HFFc6 (cell line): ENCODE data around the gene NECTIN4. TPM values are rescaled to one million over a fixed set of nuclear protein-coding genes. Genes with fewer than 3 reads are reported as not detected.

Source experiments
- DNase-seq: peaks from one replicate; pipeline ENCODE4 v3.0.0-alpha.2; 2018
- H3K27ac Mint-ChIP-seq: 2 replicates; pipeline ENCODE4 v1.8.0; 2020; ENCODE audit warnings: mild to moderate bottlenecking, mixed read lengths
- H3K27me3 Mint-ChIP-seq: 2 replicates; pipeline ENCODE4 v1.8.0; 2021; ENCODE audit warnings: mild to moderate bottlenecking, moderate library complexity, mixed read lengths; ENCODE audit not compliant: insufficient read depth
- H3K36me3 Mint-ChIP-seq: 2 replicates; pipeline ENCODE4 v1.8.0; 2021; ENCODE audit warnings: low read depth, mixed read lengths
- H3K4me1 Mint-ChIP-seq: 2 replicates; pipeline ENCODE4 v1.8.0; 2020; ENCODE audit warnings: low read depth, mixed read lengths
- H3K4me3 Mint-ChIP-seq: 2 replicates; pipeline ENCODE4 v1.8.0; 2020; ENCODE audit warnings: mild to moderate bottlenecking, moderate library complexity, mixed read lengths
- H3K9me3 Mint-ChIP-seq: 2 replicates; pipeline ENCODE4 v1.8.0; 2020; ENCODE audit warnings: mild to moderate bottlenecking, mixed read lengths
- CTCF ChIP-seq: fragments of 200-600 bp; sonication (generic); IDR thresholded peaks from 2 replicates; pipeline ENCODE4 v1.5.0; 2021; ENCODE audit warnings: antibody characterized with exemption, mild to moderate bottlenecking
- total RNA-seq, 6 experiments: library from RNA; stranded (reverse); fragmentation: NEBNext Ultra II Directional; extraction: Animal tissue kit (Norgen Biotek cat#: 25700); gene quantifications; 2 replicates in 1 of 6; 3 replicates in 5 of 6; pipeline ENCODE4 v1.2.3, GENCODE V29; 2021

The NECTIN4 gene
- total RNA-seq, 6 experiments from 2014 or later: 0.09 to 0.14 TPM; not detected in 4

- Mint-ChIP-seq H3K27ac (no peak overlapping the region), H3K4me3 (no peak overlapping the region), H3K36me3 (no peaks in the 10 kb centered on the region), H3K4me1 (no peaks in the 10 kb centered on the region), H3K27me3 (peaks cover 14% of the 10 kb centered on the region), H3K9me3 (no peaks in the 10 kb centered on the region)
- TF ChIP-seq CTCF: no peak
- DNase-seq: no peak
Observed at GRCh38 chr1:161059293-161059692, 30.1 kb downstream of the NECTIN4 start.

GRCh38 chr1:161054805-161055204 lies 34.6 kb downstream of the NECTIN4 start:
- H3K9me3 Mint-ChIP-seq: peaks cover 3% of the 10 kb centered on the region
- no peak for DNase-seq
- no peak overlapping the region for H3K27ac Mint-ChIP-seq
- H3K4me1 Mint-ChIP-seq: peaks cover 12% of the 10 kb centered on the region
- no peaks in the 10 kb centered on the region for H3K36me3 Mint-ChIP-seq
- H3K27me3 Mint-ChIP-seq: peaks cover 4% of the 10 kb centered on the region; the same call in 1 of the 2 replicates
- TF ChIP-seq CTCF: peak; percentile 52
- H3K4me3 Mint-ChIP-seq: no peak overlapping the region

GRCh38 chr1:161054232-161054631 lies 35.1 kb downstream of the NECTIN4 start:
- H3K9me3 Mint-ChIP-seq: peaks cover 9% of the 10 kb centered on the region
- peaks cover 1% of the 10 kb centered on the region; the same call in 1 of the 2 replicates for H3K27me3 Mint-ChIP-seq
- peaks cover 12% of the 10 kb centered on the region for H3K4me1 Mint-ChIP-seq
- TF ChIP-seq CTCF: no peak
- H3K27ac Mint-ChIP-seq: no peak overlapping the region
- no peak for DNase-seq
- peaks cover 1% of the 10 kb centered on the region; the same call in 1 of the 2 replicates for H3K36me3 Mint-ChIP-seq
- no peak overlapping the region for H3K4me3 Mint-ChIP-seq

- Mint-ChIP-seq H3K36me3 (peaks cover 12% of the 10 kb centered on the region; the same call in 1 of the 2 replicates), H3K27ac (no peak overlapping the region), H3K9me3 (peaks cover 23% of the 10 kb centered on the region), H3K27me3 (peaks cover 4% of the 10 kb centered on the region; the same call in 1 of the 2 replicates), H3K4me3 (no peak overlapping the region), H3K4me1 (peaks cover 12% of the 10 kb centered on the region)
- TF ChIP-seq CTCF: no peak
- no peak for DNase-seq
Observed at GRCh38 chr1:161052899-161053298, 36.5 kb downstream of the NECTIN4 start.

- no peak for TF ChIP-seq CTCF
- Mint-ChIP-seq H3K36me3 (peaks cover 25% of the 10 kb centered on the region), H3K27me3 (peaks cover 4% of the 10 kb centered on the region; the same call in 1 of the 2 replicates), H3K27ac (no peak overlapping the region), H3K9me3 (peaks cover 29% of the 10 kb centered on the region), H3K4me1 (peaks cover 18% of the 10 kb centered on the region), H3K4me3 (no peak overlapping the region)
- no peak for DNase-seq
Observed at GRCh38 chr1:161051219-161051618, 38.1 kb downstream of the NECTIN4 start.
